ENCODE results near the gene FZR1.

Gene FZR1

GRCh38 chr19:3533033-3533432, 26.9 kb downstream of the FZR1 start:
- DNase-seq = no peak

DNA sequence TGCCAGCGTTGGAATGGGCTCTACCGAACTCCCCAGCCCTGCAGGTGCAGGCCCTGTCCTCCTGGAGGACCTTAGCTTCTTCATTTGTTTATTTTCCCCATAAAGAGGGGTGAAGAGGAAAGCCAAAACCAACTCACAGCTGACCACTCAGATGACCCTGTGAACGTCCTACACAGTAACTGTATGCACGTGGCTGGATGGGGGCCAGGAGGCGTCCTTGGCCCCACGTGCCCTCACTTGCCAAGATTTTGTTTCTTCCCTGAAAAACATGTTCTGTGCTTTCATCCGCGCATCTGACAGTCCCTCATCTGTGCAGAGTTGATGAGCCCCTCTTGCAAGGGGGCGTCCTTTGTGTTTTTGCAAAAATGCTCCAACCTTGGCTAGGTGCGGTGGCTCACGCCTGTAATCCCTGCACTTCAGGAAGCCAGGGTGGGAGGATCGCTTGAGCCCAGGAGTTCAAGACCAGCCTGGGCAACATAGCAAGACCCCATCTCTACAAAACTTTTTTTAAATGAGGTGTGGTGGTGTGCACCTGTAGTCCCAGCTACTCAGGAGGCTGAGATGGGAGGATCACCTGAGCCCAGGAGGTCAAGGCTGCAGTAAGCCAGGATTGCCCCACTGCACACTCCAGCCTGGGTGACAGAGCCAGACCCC, 27.6 kb downstream of the FZR1 start:
- DNase-seq = no peak

- no peak for DNase-seq
Measured at GRCh38 chr19:3534375-3535234, 28.5 kb downstream of the FZR1 start.

- DNase-seq = no peak
Measured at GRCh38 chr19:3535235-3535535, 29.1 kb downstream of the FZR1 start.

DNA sequence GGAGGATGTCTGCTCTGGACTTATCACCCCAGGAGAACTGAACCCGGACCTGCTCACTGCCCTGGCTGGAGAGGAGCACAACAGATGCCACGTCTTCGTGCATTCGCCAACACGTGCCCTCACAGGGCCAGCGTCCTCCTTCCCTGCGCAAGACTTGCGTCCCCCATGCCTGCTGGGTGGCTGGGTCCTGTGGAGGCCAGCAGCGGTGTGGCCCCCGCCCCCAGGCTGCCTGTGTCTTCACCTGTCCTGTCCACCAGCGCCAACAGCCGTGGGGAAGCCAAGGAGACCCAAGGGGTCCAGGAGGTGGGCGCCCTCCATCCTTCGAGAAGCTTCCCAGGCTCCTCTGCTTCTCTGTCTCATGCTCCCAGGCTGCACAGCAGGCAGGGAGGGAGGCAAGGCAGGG, 29.5 kb downstream of the FZR1 start:
- DNase-seq = no peak

DNA sequence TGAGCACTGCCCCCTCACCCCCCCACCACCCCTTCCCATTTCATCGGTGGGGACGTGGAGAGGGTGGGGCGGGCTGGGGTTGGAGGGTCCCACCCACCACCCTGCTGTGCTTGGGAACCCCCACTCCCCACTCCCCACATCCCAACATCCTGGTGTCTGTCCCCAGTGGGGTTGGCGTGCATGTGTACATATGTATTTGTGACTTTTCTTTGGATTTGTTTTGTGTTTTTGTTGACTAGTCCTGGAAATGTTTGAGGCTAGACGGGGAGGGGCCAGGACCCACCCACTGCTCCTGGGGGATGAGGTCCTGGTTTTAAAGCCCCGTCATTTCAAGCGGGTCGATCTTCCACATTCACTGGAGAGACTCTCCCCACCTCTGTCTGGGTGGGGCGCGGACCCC, 29.9 kb downstream of the FZR1 start:
- DNase-seq = no peak

- no peak for DNase-seq
Measured at GRCh38 chr19:3536429-3537100, 30.5 kb downstream of the FZR1 start.

DNA sequence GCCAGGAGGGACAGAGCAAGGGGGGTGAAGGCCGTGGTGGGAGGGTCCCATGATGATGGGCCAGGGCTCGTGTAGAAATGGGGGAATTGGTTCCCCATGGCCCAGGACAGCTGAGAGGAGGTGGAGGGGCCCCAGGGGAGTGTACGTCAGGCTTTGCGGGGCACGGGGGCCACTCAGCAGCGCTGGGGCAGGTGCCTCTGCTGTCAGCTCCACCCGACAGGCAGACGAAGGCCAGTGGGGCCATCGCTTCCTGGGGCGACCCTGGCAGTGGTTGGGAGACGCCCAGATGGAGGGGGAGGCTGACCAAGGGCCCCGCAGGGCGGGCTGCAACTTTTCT, 31.0 kb downstream of the FZR1 start:
- DNase-seq = no peak

GRCh38 chr19:3537438-3538240, 31.5 kb downstream of the FZR1 start:
- no peak for DNase-seq

GRCh38 chr19:3538258-3538929, 32.3 kb downstream of the FZR1 start:
- no peak for DNase-seq

- no peak for DNase-seq
Measured at GRCh38 chr19:3538965-3539755, 33.0 kb downstream of the FZR1 start, which contains the start of gene TEKTIP1. TSS of gene TEKTIP1 (plus strand) at chr19:3539174. CDS start at chr19:3539178, 4 bp downstream.

- DNase-seq = no peak
Measured at GRCh38 chr19:3539756-3540118, 33.6 kb downstream of the FZR1 start.

DNA sequence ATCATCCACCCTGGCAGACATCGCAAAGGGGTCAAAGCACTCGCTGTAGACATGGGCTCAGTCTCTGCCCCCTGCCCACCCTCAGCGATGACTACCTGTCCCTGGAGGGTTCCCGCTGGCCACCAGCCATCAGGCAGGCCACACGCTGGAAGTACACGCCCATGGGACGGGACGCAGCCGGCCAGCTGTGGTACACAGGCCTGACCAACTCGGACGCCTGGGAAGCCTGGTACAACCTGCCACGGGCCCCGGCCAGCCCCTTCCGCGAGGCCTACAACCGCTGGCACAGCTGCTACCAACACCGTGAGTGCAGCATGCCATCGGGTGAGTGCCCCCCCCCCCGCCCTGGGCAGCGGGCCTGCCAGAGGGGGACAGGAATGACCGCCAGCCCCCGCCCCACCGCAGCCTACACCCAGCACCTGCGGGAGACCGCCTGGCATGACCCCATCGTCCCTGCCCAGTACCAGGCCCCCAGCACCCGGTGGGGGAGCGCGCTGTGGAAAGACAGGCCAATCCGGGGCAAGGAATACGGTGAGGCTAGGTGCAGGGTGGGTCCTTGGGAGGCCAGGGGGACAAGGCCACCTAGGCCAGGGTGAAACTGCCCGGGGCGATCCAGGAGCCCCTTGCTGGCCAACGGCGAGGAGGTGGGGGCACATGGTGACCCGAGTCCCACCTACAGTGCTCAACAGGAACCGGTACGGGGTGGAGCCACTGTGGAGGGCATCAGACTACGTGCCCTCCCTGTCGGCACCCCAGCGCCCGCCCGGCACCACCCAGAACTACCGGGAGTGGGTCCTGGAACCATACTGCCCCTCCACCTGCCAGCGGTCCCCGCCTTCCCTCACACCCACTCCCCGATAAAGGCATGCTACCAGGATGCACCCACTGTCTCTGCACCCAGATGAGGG, 37.3 kb downstream of the FZR1 start:
- DNase-seq = no peak

GRCh38 chr19:3544058-3544376, 37.9 kb downstream of the FZR1 start:
- no peak for DNase-seq

GRCh38 chr19:3544742-3545668, 38.9 kb downstream of the FZR1 start:
- DNase-seq = peak; percentile 82

DNA sequence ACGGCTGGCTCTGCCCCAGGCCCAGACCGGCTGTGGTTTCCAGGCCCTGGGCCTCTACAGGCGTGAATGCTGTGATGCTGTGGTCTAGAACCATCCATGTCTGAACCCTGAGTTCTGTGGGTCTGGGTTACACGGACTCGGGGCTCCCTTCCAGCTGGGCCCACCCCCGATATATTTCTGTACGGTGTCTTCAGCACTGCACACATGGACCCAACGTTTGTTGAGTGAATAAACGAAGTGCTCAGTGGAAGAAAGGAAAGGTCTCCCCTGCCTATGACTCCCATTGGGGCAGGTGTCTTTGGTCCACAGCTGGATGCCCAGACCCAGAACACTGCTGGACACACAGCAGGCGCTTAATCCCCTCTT, 39.5 kb downstream of the FZR1 start:
- no peak for DNase-seq

GRCh38 chr19:3546119-3546518, 40.0 kb downstream of the FZR1 start:
- DNase-seq = no peak

DNA sequence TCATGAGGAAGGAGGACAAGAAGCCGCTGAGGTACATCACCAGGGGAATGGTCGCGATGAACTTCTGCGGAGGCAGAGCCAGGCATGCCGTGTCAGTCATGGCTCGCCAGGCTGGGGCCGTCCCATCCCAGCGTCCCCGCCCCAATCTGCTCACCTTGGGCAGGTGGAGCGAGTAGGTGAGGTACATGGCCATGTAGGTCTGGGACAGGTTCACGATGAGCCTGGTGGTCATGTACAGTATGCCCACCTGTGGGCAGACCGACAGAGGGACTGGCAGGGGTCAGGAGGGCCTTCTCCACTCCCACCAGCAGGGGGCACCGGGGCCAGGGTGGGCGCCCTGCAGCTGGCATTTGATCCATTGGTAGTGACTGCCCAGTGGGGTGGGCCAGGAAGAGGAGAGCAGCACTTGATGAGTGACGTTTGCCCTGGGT, 41.2 kb downstream of the FZR1 start:
- DNase-seq = peak; percentile 22

DNA sequence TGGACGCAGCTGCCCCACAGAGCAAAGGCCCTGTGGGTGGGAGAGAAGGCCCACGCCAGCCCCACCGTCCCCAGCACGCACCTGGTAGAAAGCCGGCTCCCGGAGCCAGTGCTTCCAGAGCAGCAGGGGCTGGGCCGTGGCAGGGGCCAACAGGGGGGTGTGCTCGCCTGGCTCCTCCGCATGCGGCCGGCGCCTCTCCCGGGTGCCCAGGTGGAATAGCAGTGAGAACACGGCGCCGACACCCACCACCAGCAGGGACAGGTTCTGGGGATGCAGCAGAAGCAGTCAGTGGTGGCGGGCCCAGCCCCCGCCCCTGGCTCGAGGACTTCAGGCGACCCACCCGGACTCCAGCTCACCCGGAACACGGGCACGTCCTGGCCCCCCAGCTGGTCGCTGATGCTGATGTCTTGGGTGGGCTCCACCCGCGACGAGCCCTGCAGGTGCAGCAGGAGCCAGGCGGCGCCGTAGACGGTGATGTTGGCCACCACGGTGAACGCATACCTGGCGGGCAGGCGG, 41.7 kb downstream of the FZR1 start:
- no peak for DNase-seq

DNA sequence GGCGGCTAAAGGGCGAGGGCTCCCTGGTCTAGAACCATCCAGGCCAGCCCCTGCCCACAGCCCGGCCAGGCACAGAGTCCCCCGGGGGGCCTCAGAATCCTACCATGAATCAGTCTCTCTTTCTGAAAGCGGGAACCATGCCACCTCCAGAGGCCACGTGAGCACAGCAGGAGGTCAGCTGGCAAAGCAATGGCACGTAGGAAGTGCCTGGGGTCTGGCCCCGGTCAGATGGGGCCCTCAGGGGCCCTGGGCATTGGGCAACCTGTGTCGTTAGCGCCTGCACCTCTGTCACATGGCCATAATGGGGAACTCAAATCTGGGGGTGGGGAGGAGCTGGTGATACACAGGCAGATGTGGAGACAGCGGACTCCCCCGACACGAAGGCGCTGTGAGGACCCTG, 42.5 kb downstream of the FZR1 start:
- DNase-seq = no peak
